Astrocyte of the cerebellum (primary cell): ENCODE results near the gene LGALS7.
"Not testable (repeated sequence)": the region's sequence is repeated elsewhere in the genome, so short reads cannot be mapped to it uniquely, and the experiment has no call there.

ENCODE experiments used
- DNase-seq: peaks from one replicate; pipeline ENCODE4 v3.0.0-alpha.2; 2011; ENCODE audit warnings: low read depth
- H3K4me3 ChIP-seq: 2 replicates; pipeline ENCODE4 v1.5.1; 2011; ENCODE audit warnings: mild to moderate bottlenecking, low read depth, low read length, moderate library complexity
- CTCF ChIP-seq: IDR thresholded peaks from 2 replicates; pipeline ENCODE4 v1.5.1; 2012; ENCODE audit warnings: low read length, low read depth, moderate library complexity, mild to moderate bottlenecking; ENCODE audit errors: missing control alignments
- in situ Hi-C: cut with HindIII; loops from 2 replicates; pipeline ENCODE4 v1.10.0; 2017; ENCODE audit warnings: low sequenced_read_pairs

Gene LGALS7

GRCh38 chr19:38788478-38789243 is 15.3 kb upstream of the LGALS7 start, which contains the start of gene LGALS7B:
Gene LGALS7B (plus strand): TSS chr19:38789200. CDS start chr19:38789227, 27 bp downstream.
- TF ChIP-seq CTCF, result no peak
- H3K4me3 ChIP-seq, result no peak within 1 kb of the TSS
- DNase-seq, result no peak
- in situ Hi-C loops, result no loop called here

GRCh38 chr19:38786572-38787265 is 13.4 kb upstream of the LGALS7 start:
- DNase-seq, result no peak
- TF ChIP-seq CTCF, result no peak
- no peak overlapping the region for H3K4me3 ChIP-seq
- in situ Hi-C loops, result no loop called here

DNA sequence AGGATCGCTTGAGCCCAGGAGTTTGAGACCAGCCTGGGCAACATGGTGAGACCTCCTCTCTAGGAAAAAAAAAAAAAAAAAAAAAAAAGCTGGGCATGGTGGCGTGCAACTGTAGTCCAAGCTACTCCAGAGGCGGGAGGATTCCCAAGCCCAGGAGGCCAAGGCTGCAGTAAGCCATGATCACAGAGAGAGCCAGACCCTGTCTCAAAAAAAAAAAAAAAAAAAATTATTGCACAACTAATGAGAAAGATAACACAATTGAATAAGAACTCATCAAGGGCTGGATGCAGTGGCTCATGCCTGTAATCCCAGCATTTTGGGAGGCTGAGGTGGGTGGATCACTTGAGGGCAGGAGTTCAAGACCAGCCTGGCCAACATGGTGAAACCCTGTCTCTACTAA is 12.7 kb upstream of the LGALS7 start:
- DNase-seq, H3K4me3 ChIP-seq, in situ Hi-C loops: not testable (repeated sequence)

DNA sequence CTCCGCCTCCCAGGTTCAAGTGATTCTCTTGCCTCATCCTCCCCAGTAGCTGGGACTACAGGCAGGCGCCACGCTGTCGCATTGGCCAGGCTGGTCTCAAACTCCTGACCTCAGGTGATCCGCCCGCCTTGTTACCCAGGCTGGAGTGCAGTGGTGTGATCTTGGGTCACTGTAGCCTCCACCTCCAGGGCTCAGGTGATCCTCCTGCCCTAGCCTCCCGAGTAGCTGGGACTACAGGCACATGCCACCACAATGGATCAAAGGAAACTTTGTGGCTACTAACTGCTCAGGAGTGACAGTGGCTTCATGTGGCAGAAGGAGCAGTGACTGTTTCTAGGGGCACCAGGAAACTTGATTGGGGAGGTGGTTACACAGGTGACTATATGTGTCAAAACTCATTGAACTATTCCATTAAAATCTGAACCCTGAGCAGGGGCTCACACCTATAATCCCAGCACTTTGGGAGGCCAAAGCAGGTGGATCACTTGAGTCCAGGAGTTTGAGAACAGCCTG is 11.9 kb upstream of the LGALS7 start:
- no peak overlapping the region for H3K4me3 ChIP-seq
- in situ Hi-C loops, result no loop called here
- DNase-seq, result no peak
- no peak for TF ChIP-seq CTCF

DNA sequence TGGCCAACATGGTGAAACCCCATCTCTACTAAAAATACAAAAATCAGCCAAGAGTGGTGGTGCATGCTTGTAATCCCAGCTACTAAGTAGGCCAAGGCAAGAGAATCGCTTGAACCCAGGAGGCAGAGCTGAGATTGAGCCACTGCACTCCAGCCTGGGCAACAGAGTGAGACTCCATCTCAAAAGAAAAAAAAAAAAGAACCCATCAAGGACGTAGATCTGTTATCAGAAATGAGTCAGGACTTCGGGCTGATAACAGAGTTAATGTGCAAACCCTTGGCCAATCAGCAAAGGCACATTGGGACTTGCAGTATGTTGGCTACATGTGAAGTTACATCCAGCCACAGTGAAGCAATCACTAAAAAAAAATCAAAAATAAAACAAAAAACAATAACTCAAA is 10.9 kb upstream of the LGALS7 start:
- no peak for TF ChIP-seq CTCF

GRCh38 chr19:38782212-38782611 is 8.9 kb upstream of the LGALS7 start:
- in situ Hi-C loops, DNase-seq, H3K4me3 ChIP-seq: not testable (repeated sequence)

More for the DNA sequence above, 10.9 kb upstream of the LGALS7 start:
- no peak overlapping the region for H3K4me3 ChIP-seq
- in situ Hi-C loops, result no loop called here
- no peak for DNase-seq

DNA sequence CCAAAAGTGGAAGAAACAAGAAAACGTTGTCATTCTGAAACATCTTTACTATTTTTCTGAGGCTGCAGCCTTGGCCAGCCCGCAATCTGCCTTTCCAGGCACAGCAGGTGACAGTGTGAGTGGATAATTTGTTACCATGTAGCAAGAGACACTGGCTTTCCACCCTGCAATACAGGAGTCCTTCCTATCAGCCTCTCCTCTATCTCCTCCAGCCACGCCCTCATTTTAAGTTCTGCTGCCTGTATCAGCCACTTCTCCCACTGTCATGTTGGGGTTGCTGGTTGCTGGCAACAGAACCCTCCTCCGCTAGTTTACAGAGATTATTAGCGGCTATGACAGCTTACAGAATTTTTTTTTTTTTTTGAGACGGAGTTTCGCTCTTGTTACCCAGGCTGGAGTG is 7.7 kb upstream of the LGALS7 start:
- in situ Hi-C loops, result no loop called here
- DNase-seq, result no peak
- TF ChIP-seq CTCF, result no peak
- H3K4me3 ChIP-seq, result no peak overlapping the region
